ENCODE measurements around the gene VPS50. TPM values are rescaled to one million over a fixed set of nuclear protein-coding genes. Genes with fewer than 3 reads are reported as not detected.

The VPS50 gene
- polyA plus RNA-seq, 1 donor from 2014 or later: 5.6 TPM

Other genes starting within 250 kb of the VPS50 start
- gene SAMD9, start 114.4 kb upstream of the VPS50 start, polyA plus RNA-seq (ENCODE audit: insufficient read depth, low read depth, low replicate concordance): 0.14 TPM
- gene SAMD9L, start 84.0 kb upstream of the VPS50 start, polyA plus RNA-seq (ENCODE audit: insufficient read depth, low read depth, low replicate concordance): 0.75 TPM
- 16.5 TPM for gene HEPACAM2, start 5.9 kb upstream of the VPS50 start, polyA plus RNA-seq (ENCODE audit: insufficient read depth, low read depth, low replicate concordance)